GM18502 (cell line): Measurements from ENCODE around the gene MTMR6.
"Not testable (repeated sequence)": the region's sequence is repeated elsewhere in the genome, so short reads cannot be mapped to it uniquely, and the experiment has no call there.

Experiments used
- ATAC-seq: cut with Tn5 transposase; IDR thresholded peaks from one replicate; pipeline ENCODE4 v1.9.1; 2021; ENCODE audit warnings: mild to moderate bottlenecking; ENCODE audit not compliant: unreplicated experiment, poor library complexity

The MTMR6 gene

GRCh38 chr13:25286969-25287961 lies at the start of gene MTMR6:
Gene MTMR6 (minus strand): TSS chr13:25287488. CDS start chr13:25287247, 241 bp downstream.
- peak; percentile 95 for ATAC-seq

- ATAC-seq, result no peak
These were observed 48.6 kb upstream of the MTMR6 start for GRCh38 chr13:25335856-25336255.

DNA sequence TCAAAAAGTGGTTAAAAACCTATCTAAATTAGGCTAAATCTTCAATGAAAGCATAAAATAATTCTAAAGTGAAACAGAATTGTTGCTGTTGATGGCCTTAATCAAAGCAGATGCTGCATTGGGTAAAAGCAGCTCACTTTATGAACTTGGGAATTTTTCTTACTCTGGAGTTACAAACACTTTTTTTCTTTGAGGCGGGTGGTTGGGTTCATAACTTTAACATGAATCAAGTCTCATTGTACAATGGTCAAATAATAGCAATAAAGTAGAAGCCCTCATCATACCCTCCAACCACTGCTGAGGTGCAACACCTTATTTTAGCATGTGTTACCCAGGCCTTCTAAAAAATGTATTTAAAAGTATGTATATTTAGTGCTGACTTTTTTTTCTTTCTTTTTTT lies 43.3 kb upstream of the MTMR6 start:
- no peak for ATAC-seq

DNA sequence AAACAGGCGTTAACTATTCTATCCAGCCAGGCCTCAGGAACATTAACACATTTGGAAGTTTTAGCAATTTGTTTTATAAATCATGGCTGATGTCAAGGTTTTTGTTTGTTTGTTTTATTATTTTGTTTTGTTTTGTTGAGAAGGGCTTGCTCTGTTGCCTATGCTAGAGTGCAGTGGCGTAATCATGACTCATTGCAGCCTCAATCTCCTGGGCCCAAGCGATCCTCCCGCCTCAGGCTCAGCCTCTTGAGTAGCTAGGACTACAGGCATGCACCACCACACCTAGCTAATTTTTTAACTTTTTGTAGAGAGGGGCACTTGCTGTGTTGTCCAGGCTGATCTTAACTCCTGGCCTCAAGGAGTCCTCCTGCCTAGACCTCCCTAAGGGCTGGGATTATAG lies 42.4 kb upstream of the MTMR6 start:
- no peak for ATAC-seq

DNA sequence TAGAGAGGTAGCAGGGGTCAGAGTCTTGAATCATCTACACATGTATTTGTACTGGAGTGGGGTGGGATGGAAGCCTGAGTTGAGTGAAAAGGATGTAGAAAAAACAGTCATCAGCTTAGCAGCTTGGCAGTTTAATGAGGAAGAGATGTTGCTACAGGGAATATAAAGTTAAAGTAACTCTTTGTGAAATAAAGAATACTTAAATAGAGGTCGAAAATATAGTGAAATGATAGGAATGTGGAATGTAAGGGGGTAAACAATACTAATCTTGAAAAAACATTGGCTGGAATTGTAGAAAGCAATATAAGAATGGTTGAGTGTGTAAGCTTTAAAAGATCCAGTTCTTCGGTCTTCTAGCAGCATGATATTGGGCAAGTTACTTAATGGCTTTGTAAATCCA lies 36.8 kb upstream of the MTMR6 start:
- no peak for ATAC-seq

DNA sequence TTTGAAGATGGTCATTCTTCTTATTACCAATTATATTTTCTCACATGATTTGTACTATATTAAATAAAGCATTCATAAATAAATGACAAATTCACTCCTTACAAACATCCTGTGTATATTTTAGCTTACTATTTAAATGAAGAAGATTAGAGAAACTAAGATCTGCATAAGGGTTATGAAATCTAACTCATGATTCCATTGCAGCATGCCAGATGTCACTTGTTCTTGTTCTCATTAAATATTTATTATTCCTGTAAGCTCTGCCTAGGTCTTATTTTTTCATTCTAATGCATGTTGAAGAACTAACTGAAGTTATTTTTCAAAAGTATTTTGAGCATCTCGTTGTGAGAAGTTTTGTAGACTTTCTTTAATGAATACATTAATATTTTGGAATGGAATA lies 32.5 kb upstream of the MTMR6 start:
- no peak for ATAC-seq

DNA sequence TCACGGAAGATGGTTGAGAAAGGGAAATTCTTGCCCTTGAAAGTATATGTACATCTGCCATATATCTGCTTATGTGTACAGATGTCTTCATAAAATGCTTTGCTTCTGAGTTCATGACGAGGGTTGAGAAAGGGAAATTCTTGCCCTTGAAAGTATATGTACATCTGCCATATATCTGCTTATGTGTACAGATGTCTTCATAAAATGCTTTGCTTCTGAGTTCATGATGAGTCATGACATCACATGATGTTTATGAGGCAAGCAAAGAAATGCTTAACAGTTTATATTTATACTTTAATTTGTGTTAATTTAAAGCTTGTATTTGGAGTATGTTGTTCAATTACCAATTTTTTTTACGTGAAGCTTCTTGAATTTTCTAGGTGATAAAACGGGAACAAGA lies 31.7 kb upstream of the MTMR6 start:
- ATAC-seq, result not testable (repeated sequence)

- ATAC-seq, result no peak
These were observed 23.6 kb upstream of the MTMR6 start for GRCh38 chr13:25310891-25311290.

DNA sequence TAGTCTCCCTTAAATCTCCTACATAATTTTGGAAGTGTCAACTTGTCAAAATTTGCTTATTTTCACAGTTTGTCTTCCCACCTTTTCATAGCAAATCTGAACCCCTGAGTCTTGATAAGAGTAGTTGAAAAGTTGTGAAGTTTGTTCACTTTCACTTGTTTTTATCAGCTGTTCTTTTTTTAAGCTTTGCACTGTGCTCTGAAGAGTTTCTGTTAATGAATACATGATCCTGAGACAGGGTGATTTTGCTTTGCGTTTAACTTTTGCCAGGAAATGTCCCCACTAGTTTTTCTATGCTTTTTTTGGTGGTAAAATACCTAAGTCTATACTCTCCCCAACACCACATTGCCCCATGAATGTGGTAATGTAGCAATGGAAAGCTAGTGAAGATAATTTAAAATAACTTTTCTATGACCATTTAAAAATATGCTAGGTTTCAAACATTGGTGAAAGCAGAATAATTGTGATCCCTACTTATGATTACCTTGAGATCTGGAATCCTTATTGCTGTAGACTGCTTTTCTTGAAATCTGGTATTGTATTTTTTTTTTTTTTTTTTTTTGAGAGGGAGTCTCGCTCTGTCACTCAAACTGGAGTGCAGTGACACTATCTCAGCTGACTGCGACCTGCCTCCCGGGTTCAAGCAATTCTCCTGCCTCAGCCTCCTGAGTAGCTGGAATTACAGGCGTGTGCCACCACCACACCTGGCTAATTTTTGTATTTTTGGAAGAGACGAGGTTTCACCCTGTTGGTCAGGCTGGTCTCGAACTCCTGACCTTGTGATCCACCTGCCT lies 19.6 kb upstream of the MTMR6 start:
- no peak for ATAC-seq

DNA sequence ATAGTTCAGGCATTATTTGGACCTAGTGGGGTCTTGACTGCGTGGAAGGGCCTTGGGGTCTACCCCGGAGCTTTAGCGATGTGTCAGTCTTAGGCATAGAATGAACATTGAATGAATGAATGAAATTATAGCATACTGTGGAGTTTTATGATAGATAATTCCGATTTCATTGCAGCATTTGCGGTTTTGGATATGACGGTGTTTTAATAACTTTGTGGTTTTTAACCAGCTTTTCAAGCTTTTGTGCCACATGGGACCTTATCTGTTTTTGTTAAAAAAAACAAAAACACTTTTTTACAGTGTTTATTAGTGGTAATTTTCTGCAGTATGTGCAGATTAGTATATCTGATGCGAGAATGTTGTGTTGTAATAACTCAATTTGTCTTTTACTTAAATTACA lies 14.8 kb upstream of the MTMR6 start:
- no peak for ATAC-seq

DNA sequence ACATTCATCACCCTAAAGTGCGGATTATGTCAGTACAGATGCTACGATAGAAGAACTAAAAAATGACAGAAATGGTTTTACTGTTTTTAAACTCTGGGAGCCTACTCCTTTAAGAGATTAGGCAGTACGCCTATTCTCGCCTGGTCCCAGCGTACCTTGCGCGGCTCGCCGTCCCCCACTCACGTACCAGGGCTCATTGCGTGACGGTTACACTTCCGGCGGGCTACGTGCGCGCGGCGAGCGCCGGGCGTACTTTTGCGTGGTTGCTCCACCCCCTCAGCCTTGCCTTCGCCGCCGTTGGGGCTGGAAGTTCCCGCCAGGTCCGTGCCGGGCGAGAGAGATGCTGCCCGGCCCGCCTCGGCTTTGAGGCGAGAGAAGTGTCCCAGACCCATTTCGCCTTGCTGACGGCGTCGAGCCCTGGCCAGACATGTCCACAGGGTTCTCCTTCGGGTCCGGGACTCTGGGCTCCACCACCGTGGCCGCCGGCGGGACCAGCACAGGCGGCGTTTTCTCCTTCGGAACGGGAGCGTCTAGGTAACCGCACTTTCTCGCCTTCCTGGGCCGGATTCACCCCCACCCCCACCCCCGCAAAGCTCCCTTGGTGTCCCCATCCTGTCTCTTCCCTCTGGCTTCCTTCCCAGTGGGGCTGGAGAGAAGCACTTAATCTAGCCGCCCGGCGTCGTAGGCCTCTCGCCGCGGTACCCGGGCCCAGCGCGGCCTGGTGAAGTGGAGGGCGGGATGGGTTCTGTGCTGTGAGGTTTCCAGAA lies 14.2 kb upstream of the MTMR6 start, which contains the start of gene NUP58:
TSS of gene NUP58 (plus strand) at position 279 of the 767 bp plus-strand sequence. CDS start at position 428, 149 bp downstream.
- peak; percentile 98 for ATAC-seq

- peak; percentile 10 for ATAC-seq
These were observed 13.6 kb upstream of the MTMR6 start for GRCh38 chr13:25300861-25301346.

GRCh38 chr13:25295701-25296100 lies 8.4 kb upstream of the MTMR6 start:
- ATAC-seq, result no peak

DNA sequence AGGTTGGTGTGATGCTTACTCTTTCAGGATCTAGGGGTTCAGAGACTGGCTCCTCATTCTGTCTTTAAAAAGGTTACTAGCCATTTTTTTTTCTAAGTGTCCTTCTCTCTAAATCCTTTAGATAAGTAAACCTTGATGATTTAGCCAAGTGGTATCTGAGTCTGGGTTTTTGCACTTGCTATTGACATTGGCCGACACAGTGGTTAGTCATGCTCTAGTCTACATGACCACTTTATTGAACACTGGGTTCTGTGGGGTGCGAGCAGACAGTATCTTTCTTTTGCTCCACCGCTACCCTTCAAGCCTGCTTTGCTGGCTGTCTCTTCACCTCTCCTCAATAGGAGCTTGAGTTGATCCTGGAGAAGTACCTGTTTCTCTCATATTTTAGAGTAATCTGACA lies 7.9 kb upstream of the MTMR6 start:
- no peak for ATAC-seq

DNA sequence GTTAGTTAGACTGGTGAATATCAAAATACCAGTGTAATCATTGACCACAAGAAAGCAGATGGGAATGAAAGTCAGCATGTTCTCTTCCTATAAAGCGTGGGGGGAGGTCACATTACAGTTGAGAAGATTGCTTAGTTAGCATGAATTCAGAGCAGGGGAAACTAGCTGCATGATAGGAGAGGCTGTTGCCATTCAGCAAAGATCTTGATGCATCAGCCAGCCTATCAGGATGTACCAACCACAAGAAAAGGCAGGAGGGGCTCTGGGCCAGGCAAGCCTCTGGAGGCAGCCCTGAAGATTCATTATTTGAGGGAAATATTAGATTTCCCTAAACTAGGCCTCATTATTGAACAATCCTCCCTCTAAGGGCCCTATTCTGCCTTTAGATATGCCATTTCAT lies 5.0 kb upstream of the MTMR6 start:
- ATAC-seq, result no peak

DNA sequence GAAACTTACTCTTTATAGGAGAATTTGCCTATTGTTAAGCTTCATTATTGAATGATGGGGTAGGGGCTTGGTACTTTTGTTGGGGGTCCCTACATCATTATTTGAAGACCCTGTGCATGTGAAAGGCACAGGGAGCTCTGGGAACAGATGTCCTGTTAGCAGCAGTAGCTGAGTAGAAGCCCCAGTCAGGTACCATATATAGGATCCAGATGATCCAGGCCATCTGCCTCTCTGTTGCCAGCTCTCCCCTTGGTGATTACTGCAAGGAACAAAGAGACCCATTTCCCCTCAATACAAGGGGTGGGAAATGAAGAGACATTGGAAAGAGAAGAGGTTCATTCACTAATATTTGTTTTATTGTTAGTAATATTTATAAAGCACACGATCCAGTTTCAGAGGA lies 4.4 kb upstream of the MTMR6 start:
- no peak for ATAC-seq

DNA sequence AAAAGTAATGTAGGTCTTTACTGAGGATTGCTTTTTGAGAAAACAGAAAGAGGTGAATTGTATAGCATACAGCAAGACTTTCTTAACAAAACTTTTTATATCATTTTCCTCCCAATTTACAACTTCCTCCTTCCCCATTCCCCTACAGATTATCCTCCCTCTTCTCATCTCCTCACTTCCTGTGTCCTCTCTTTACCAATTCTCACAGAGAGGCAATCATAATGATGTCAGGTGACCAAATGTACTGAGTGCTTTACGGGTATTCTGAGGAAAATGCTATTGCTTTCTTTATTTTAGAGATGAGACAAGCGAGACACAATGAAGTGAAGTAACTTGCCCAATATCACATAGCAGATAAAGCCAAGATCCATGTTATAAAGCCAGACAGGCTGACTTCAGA lies 1.7 kb upstream of the MTMR6 start:
- ATAC-seq, result no peak

DNA sequence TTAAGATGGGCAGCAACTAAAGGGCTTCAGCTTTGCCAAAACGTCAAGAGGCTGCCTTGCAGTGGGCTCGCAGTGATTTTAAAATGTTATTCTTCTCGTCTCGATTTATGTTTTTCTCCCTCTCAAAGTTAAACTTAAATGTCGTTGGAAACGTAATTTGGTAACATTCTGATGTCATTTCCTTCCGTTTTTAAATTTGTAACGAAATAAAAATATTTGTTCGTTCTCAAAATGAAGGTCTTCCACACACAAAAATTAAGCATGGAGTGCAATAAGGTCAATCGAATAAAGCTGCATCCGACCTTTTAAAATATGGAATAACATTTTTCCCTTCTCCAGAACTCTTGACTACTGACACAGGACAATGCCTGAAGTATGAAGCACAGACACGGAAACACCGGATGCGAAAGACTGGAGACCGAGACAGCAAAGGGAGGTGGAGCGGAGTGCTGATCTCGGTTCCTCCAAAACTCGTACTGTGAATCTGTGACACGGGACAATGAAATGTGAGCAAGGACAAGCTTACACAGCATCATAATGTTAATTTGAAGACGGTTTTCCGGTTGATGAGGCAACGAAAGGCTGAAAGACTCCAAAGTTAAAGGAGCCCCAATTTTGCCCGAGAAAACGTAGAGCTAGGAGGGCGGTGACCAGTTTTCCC lies 850 bp downstream of the MTMR6 start:
- ATAC-seq, result peak; percentile 38

- ATAC-seq, result peak; percentile 22
These were observed 5.4 kb downstream of the MTMR6 start for GRCh38 chr13:25281935-25282332.
